Sigmoid colon (tissue), 4 donors: ENCODE results near the gene MMRN1.

Source experiments
- CTCF ChIP-seq, 4 experiments: fragments of 450-650 bp in 3 of 4; fragments of 200-600 bp in 1 of 4; IDR thresholded peaks; one replicate each; pipeline ENCODE4 v1.5.1; 2016 to 2019; ENCODE audit warnings: antibody characterized with exemption in 4 of 4, mild to moderate bottlenecking in 3 of 4, moderate library complexity in 2 of 4
- EP300 ChIP-seq, 4 donors: sonication (generic); formaldehyde crosslinking; IDR thresholded peaks; one replicate each; pipeline ENCODE4 v1.6.1; 2017; ENCODE audit warnings: antibody characterized with exemption in 4 of 4
- POLR2A ChIP-seq, 2 donors: fragments of 450-650 bp; IDR thresholded peaks; one replicate each; pipeline ENCODE4 v1.6.1; 2016; ENCODE audit warnings: antibody characterized with exemption in 2 of 2, mild to moderate bottlenecking in 2 of 2, moderate library complexity in 2 of 2

GRCh38 chr4:89878611-89879010, 16.0 kb upstream of the MMRN1 start:
- TF ChIP-seq POLR2A (IDR thresholded peaks at IDR 0.05) (no peak), CTCF (IDR thresholded peaks at IDR 0.05) (no peak), EP300 (IDR thresholded peaks at IDR 0.05) (no peak)
